GM12878 (cell line): ENCODE data around the gene KRT82. TPM values are rescaled to one million over a fixed set of nuclear protein-coding genes. Genes with fewer than 3 reads are reported as not detected.

ENCODE experiments used
- ATAC-seq: fragments of 200-7000 bp; cut with Tn5 transposase; 3 replicates; pipeline ENCODE4 v1.9.1; 2020; ENCODE audit warnings: mild to moderate bottlenecking, moderate library complexity
- BruUV-seq: library from RNA; stranded (reverse); fragments of 400-500 nt; replicated peaks from 2 replicates; lab custom pipeline; 2021; lab: Mats Ljungman, UMichigan
- CTCF ChIA-PET: fragments of 300-600 bp; sonication (Branson Sonifier 250); formaldehyde crosslinking; extraction: SDS; loops from one replicate; lab custom pipeline; 2021; ENCODE audit warnings: inconsistent platforms; lab: Yijun Ruan, JAX
- POLR2A ChIA-PET: fragments of 350-600 bp; formaldehyde crosslinking; extraction: SDS; loops from one replicate; lab custom pipeline; 2021; ENCODE audit warnings: inconsistent platforms; lab: Charles Lee
- RAD21 ChIA-PET: fragments of 300-600 bp; sonication (Branson Sonifier 250); formaldehyde crosslinking; loops from one replicate; lab custom pipeline; 2023; ENCODE audit warnings: antibody characterized with exemption; ENCODE audit not compliant: unreplicated experiment; lab: Charles Lee
- SMC1A ChIA-PET: fragments of 300-600 bp; sonication (Branson Sonifier 250); formaldehyde crosslinking; loops from one replicate; lab custom pipeline; 2023; ENCODE audit not compliant: unreplicated experiment, uncharacterized antibody; lab: Charles Lee
- DNase-seq: peaks from one replicate; pipeline ENCODE4 v3.0.0-alpha.2; 2011; ENCODE audit warnings: low read depth, low spot score
- FAIRE-seq: peaks from 3 replicates; lab custom pipeline; 2011; peaks lifted over from hg19 to GRCh38; lab: Jason Lieb, UNC
- H2AFZ ChIP-seq: 2 replicates; pipeline ENCODE4 v1.6.0; 2011; ENCODE audit warnings: low read depth, low read length, control low read depth; ENCODE audit not compliant: control insufficient read depth
- H3K27ac ChIP-seq: 2 replicates; pipeline ENCODE4 v1.5.1; 2011; ENCODE audit warnings: control low read depth; ENCODE audit not compliant: control insufficient read depth, insufficient read depth
- H3K27me3 ChIP-seq, 2 experiments: replicated peaks in 1 of 2; 2 replicates each; pipeline versions ENCODE4 v1.6.0 to v1.6.1; 2011; ENCODE audit warnings: low read length in 1 of 2; ENCODE audit not compliant: control insufficient read depth in 2 of 2, insufficient read depth in 2 of 2
- H3K36me3 ChIP-seq, 2 experiments: 2 replicates each; pipeline ENCODE4 v1.5.1; 2011; ENCODE audit warnings: low read length in 1 of 2; ENCODE audit not compliant: control insufficient read depth in 2 of 2, insufficient read depth in 2 of 2
- H3K4me1 ChIP-seq: 2 replicates; pipeline ENCODE4 v1.6.1; 2011; ENCODE audit warnings: mild to moderate bottlenecking, low read length, moderate library complexity, mixed read lengths; ENCODE audit not compliant: control insufficient read depth, insufficient read depth
- H3K4me2 ChIP-seq: 2 replicates; pipeline ENCODE4 v1.6.0; 2011; ENCODE audit warnings: control low read depth; ENCODE audit not compliant: control insufficient read depth, insufficient read depth
- H3K4me3 ChIP-seq: fragments of 200-600 bp; sonication (generic); 2 replicates; pipeline ENCODE4 v1.5.1; 2016
- H3K79me2 ChIP-seq: 2 replicates; pipeline ENCODE4 v1.6.0; 2011; ENCODE audit warnings: low read length; ENCODE audit not compliant: control insufficient read depth, insufficient read depth
- H3K9ac ChIP-seq: 2 replicates; pipeline ENCODE4 v1.8.0; 2011; ENCODE audit warnings: low read length, control low read depth, mixed read lengths; ENCODE audit not compliant: control insufficient read depth, insufficient read depth
- H3K9me3 ChIP-seq: replicated peaks from 3 replicates; pipeline ENCODE4 v1.5.1; 2011; ENCODE audit warnings: mild to moderate bottlenecking, low read length; ENCODE audit not compliant: control insufficient read depth, insufficient read depth
- H4K20me1 ChIP-seq: 2 replicates; pipeline ENCODE4 v1.6.0; 2011; ENCODE audit not compliant: control insufficient read depth, insufficient read depth
- CHD1 ChIP-seq: IDR thresholded peaks from 2 replicates; pipeline ENCODE4 v1.6.1; 2012; ENCODE audit warnings: low read depth, low read length, improper control_type of control experiment
- CREM ChIP-seq: IDR thresholded peaks from 2 replicates; pipeline ENCODE4 v1.6.1; 2014; ENCODE audit warnings: antibody characterized with exemption, low read depth
- EP300 ChIP-seq, 2 experiments: fragments of 150-350 bp in 1 of 2; IDR thresholded peaks; 2 replicates each; pipeline ENCODE4 v1.6.1; 2011 to 2012; ENCODE audit warnings: low read depth in 2 of 2, low read length in 2 of 2, borderline replicate concordance in 1 of 2, improper control_type of control experiment in 1 of 2, inconsistent platforms in 1 of 2; ENCODE audit not compliant: control insufficient read depth in 1 of 2
- ETV6 ChIP-seq, 2 experiments: fragments of 450-650 bp in 1 of 2; IDR thresholded peaks in 1 of 2; conservative IDR thresholded peaks in 1 of 2; 2 replicates each; pipeline ENCODE4 v1.6.1; 2014; ENCODE audit warnings: antibody characterized with exemption in 1 of 2, borderline replicate concordance in 1 of 2, low read depth in 1 of 2, mild to moderate bottlenecking in 1 of 2, moderate library complexity in 1 of 2
- GATAD2B ChIP-seq: fragments of 450-650 bp; conservative IDR thresholded peaks from 2 replicates; pipeline ENCODE4 v1.6.1; 2017; ENCODE audit warnings: low read depth, mild to moderate bottlenecking, moderate library complexity
- JUNB ChIP-seq: IDR thresholded peaks from 2 replicates; pipeline ENCODE4 v1.6.1; 2016; ENCODE audit warnings: antibody characterized with exemption, mild to moderate bottlenecking
- MYC ChIP-seq: IDR thresholded peaks from 2 replicates; pipeline ENCODE4 v1.6.1; 2011; ENCODE audit warnings: mild to moderate bottlenecking, low read length, moderate library complexity, inconsistent platforms; ENCODE audit not compliant: insufficient read depth, insufficient replicate concordance, insufficient read length, severe bottlenecking
- PAX5 ChIP-seq: IDR thresholded peaks from 2 replicates; pipeline ENCODE4 v1.6.1; 2011; ENCODE audit warnings: low read depth, low read length, borderline replicate concordance
- SMAD1 ChIP-seq: fragments of 450-650 bp; IDR thresholded peaks from 2 replicates; pipeline ENCODE4 v1.6.1; 2018; ENCODE audit warnings: mild to moderate bottlenecking, low read depth; ENCODE audit not compliant: partially characterized antibody
- SPI1 ChIP-seq: IDR thresholded peaks from 2 replicates; pipeline ENCODE4 v1.6.1; 2011; ENCODE audit warnings: low read depth, mild to moderate bottlenecking, low read length, moderate library complexity, borderline replicate concordance; ENCODE audit not compliant: insufficient read depth
- ZBTB40 ChIP-seq: fragments of 450-650 bp; IDR thresholded peaks from 2 replicates; pipeline ENCODE4 v1.6.1; 2016; ENCODE audit warnings: mild to moderate bottlenecking, moderate library complexity, borderline replicate concordance
- WGBS: methylation state at CpG from one replicate; pipeline ENCODE4 v1.1.6; 2016; ENCODE audit warnings: low lambda C conversion rate; ENCODE audit not compliant: insufficient replicate concordance, insufficient coverage; ENCODE audit errors: missing lambda C conversion rate; 5-methylcytosine and 5-hydroxymethylcytosine counted together
- in situ Hi-C: fragments of 300-500 bp; cut with MboI; formaldehyde crosslinking; loops from 9 replicates; pipeline ENCODE4 v1.14.3; 2018; ENCODE audit warnings: mixed read lengths
- intact Hi-C: fragments of 100-400 bp; cut with micrococcal nuclease; formaldehyde crosslinking; loops from one replicate; pipeline ENCODE4 v1.14.2; 2022; ENCODE audit not compliant: unreplicated experiment
- polyA plus RNA-seq, 11 experiments: library from polyadenylated mRNA; depleted of rRNA in 4 of 11; unstranded in 6 of 11; stranded (reverse) in 5 of 11; fragments of >200 nt; fragmentation: Nextera tagmentation in 4 of 11; fragmentation: Illumina TruSeq in 1 of 11; extraction: Ambion mirVana in 4 of 11; extraction: Trizol in 1 of 11; gene quantifications; 1 replicate in 1 of 11; 2 replicates in 10 of 11; pipeline versions ENCODE4 v1.2.1 to v1.2.3, GENCODE V29; 2011 to 2016; ENCODE audit warnings: inconsistent platforms in 2 of 11, missing spikeins in 2 of 11, low read depth in 1 of 11
- total RNA-seq, 4 experiments: library from RNA; depleted of rRNA in 3 of 4; stranded (reverse); fragments of >200 nt in 3 of 4; fragmentation: Illumina TruSeq in 1 of 4; extraction: Trizol in 1 of 4; gene quantifications; 2 replicates each; pipeline versions ENCODE4 v1.2.1 to v1.2.3, GENCODE V29; 2013 to 2021
- TF ChIP-seq, protein P1 (sequence below): fragments of 450-650 bp; IDR thresholded peaks from 2 replicates; pipeline ENCODE4 v1.6.1; 2017; ENCODE audit warnings: low read depth, mild to moderate bottlenecking, moderate library complexity

KRT82 gene
- total and polyA plus RNA-seq, 10 of the 15 experiments (the other 5 are each of a cell fraction or from before 2014, with no cell fraction given): not detected

DNA sequence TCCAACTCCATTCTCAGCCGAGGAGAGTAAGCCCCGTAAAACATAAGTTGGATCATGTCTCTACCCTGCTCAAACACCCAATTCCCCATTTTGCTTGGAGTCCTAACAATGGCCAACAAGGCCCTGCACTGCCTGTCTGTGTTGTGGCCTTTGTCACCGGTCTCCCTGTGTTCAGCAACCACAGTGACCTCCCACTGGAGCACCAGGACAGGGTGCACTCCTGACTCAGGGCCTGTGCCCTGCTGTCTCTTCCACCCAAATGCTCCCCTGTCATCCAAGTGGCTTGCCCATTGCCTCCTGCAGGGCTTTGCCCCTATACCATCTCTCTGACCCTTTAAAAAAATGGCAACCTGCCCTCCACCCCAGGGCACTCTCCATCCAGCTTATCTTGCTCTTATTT is 34.4 kb downstream of the KRT82 start:
- H2AFZ ChIP-seq: no peak overlapping the region
- no peak overlapping the region for H3K9ac ChIP-seq
- ChIA-PET POLR2A (interaction anchor here (0.5 kb wide), 1 partner anchor 179 kb away, joined by 3 read pairs; no protein-coding TSS in a partner anchor), CTCF (interaction anchor here (1.3 to 4.3 kb wide), 5 partner anchors 10 to 507 kb away, joined by 3 to 30 read pairs (median 13); partner anchors contain the start of gene KRT84), RAD21 (interaction anchor here (1.2 kb wide), 1 partner anchor 509 kb away, joined by 3 read pairs; no protein-coding TSS in a partner anchor), SMC1A (interaction anchor here (1.3 to 1.4 kb wide), 3 partner anchors 17 to 510 kb away, joined by 3 read pairs; no protein-coding TSS in a partner anchor)
- BruUV-seq: no TSS peak
- 13% methylated on average over 3 of the region's 3 CpGs for WGBS
- H3K4me3 ChIP-seq: no peak overlapping the region
- H4K20me1 ChIP-seq: no peaks in the 10 kb centered on the region
- no peak overlapping the region for H3K27ac ChIP-seq
- H3K27me3 ChIP-seq: peaks cover 2 to 4% of the 10 kb centered on the region in 2 experiments; a peak in 3 of 4 replicates
- ATAC-seq: no peak
- DNase-seq: no peak
- in situ Hi-C loops: no loop called here
- no peak for TF ChIP-seq GATAD2B
- no peak for TF ChIP-seq ETV6 (conservative IDR thresholded peaks at IDR 0.05 in 1 of 2, IDR thresholded peaks at IDR 0.05 in 1 of 2; ENCODE audit: borderline replicate concordance in 1 of 2, low read depth in 1 of 2)
- no peak for TF ChIP-seq PAX5
- no peak for TF ChIP-seq SMAD1
- TF ChIP-seq JUNB: no peak
- TF ChIP-seq SPI1: no peak
- no peak for TF ChIP-seq MYC
- no peak for TF ChIP-seq ZBTB40
- TF ChIP-seq CREM: no peak
- TF ChIP-seq, protein P1, sequence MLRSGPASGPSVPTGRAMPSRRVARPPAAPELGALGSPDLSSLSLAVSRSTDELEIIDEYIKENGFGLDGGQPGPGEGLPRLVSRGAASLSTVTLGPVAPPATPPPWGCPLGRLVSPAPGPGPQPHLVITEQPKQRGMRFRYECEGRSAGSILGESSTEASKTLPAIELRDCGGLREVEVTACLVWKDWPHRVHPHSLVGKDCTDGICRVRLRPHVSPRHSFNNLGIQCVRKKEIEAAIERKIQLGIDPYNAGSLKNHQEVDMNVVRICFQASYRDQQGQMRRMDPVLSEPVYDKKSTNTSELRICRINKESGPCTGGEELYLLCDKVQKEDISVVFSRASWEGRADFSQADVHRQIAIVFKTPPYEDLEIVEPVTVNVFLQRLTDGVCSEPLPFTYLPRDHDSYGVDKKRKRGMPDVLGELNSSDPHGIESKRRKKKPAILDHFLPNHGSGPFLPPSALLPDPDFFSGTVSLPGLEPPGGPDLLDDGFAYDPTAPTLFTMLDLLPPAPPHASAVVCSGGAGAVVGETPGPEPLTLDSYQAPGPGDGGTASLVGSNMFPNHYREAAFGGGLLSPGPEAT: no peak
- no peak for TF ChIP-seq CHD1
- no peak for TF ChIP-seq EP300 (IDR thresholded peaks at IDR 0.05; ENCODE audit: borderline replicate concordance in 1 of 2, control insufficient read depth in 1 of 2, low read depth in 2 of 2, low read length in 2 of 2)
- no peaks in the 10 kb centered on the region for H3K4me1 ChIP-seq
- no peak overlapping the region for H3K4me2 ChIP-seq
- intact Hi-C loops: loop anchor here (1.0 to 10.0 kb wide), 3 partner anchors 133 to 609 kb away; no protein-coding TSS in a partner anchor
- no peaks in the 10 kb centered on the region for H3K79me2 ChIP-seq
- H3K36me3 ChIP-seq: no peaks in the 10 kb centered on the region
- no peak for FAIRE-seq
- no peaks in the 10 kb centered on the region for H3K9me3 ChIP-seq
